MV-4-11 (cell line): ENCODE measurements around the gene QRICH2.
"Not testable (repeated sequence)": the region's sequence is repeated elsewhere in the genome, so short reads cannot be mapped to it uniquely, and the experiment has no call there.

Experiments
- DNase-seq: peaks from one replicate; lab custom pipeline; 2025; lab: John Stamatoyannopoulos, UW

Gene QRICH2

GRCh38 chr17:76307966-76308338 is at the start of gene QRICH2:
Gene QRICH2 (minus strand): TSS chr17:76308276. CDS start chr17:76307998, 278 bp downstream.
- no peak for DNase-seq

- DNase-seq = no peak
Measured at GRCh38 chr17:76357597-76358158, 49.6 kb upstream of the QRICH2 start.

- DNase-seq = no peak
Measured at GRCh38 chr17:76356803-76357456, 48.9 kb upstream of the QRICH2 start.

- peak; percentile 56 for DNase-seq
Measured at GRCh38 chr17:76354747-76355310, 46.8 kb upstream of the QRICH2 start.

- DNase-seq = no peak
Measured at GRCh38 chr17:76354317-76354729, 46.2 kb upstream of the QRICH2 start.

DNA sequence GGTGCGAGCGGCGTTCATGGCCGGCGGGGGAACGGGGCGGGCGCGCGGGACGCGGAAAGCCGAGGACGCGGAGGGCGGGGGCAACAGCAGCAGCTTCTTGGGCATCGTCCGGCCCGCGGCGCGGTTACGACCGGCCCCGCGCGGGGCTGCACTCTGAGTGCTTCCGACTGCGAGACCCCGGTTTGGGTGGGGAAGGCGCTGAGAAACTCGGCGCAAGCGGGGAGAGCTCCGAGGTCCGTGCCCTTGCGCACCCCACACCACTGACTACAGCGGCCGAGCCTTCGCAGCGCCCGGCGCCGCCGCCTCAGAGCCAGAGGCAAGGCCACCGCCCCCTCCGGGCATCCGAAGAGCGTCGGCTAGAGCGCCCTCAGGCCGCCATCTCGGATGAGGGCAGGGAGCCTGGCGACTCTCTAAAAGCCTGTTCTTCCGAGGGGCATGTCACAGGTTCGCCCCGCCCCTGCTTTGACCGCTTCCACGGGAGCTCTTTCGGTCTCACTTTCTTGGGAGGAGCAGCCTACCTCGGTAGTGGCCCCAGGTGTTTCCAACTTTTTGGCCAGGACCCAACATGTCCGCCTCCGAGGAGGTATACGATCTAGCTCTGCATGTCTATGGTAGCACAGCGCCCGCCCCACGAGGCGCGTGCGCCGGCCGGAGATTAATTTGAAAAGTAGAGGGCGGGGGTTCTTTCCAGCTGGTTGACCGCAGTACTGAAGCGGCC is 45.7 kb upstream of the QRICH2 start, which contains the start of gene PRPSAP1:
Gene PRPSAP1 (minus strand): TSS at position 318 of the 718 bp plus-strand sequence. CDS start 213 bp downstream, at position 105.
- peak; percentile 83 for DNase-seq

- no peak for DNase-seq
Measured at GRCh38 chr17:76353004-76353598, 45.0 kb upstream of the QRICH2 start.

DNA sequence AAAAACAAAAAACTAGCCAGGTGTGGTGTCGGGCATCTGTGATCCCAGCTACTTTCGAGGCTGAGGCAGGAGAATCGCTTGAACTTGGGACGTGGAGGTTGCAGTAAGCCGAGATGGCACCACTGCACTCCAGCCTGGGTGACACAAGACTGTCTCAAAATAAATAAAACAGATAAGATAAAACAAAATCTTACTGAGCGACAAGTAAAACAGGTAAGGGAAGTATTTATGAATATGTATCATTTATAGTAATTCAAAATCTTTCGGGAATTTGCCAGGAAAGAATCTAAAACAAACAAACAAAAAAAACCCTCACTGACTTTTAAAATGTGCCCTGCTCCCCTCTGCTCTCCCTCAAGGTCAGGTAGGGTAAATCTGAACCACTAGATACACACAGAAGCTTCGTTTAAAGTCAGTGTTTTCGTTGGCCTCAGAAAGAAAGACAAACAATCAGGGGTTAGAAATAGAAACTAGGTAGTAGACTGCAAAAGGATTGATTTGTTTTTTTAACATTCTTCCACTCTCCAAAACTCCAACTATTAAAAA is 43.5 kb upstream of the QRICH2 start:
- DNase-seq = no peak

GRCh38 chr17:76350463-76350862 is 42.4 kb upstream of the QRICH2 start:
- no peak for DNase-seq

GRCh38 chr17:76346936-76347335 is 38.9 kb upstream of the QRICH2 start:
- not testable (repeated sequence) for DNase-seq

DNA sequence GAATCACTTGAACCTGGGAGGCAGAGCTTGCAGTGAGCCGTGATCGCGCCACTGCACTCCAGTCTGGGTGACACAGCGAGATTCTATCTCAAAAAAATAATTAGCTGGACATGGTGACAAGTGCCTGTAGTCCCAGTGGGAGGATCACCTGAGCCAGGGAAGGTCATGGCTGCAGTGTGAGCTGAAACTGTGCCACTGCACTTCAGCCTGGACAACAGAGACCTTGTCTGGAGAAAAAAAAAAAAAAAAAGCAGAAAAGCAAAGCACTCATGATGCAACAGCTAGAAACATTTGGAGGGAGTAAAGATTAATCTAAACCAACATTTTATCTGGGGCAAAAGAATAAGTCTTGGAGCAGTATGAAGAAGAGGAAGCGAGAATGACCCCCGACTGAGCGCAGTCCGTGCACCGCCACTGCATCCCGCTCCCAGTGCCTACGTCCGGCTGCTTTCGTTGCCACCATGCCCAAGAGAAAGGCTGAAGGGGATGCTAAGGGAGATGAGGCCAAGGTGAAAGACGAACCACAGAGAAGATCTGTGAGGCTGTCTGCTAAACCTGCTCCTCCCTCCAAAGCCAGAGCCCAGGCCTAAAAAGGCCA is 37.4 kb upstream of the QRICH2 start:
- DNase-seq = peak; percentile 75

- DNase-seq = no peak
Measured at GRCh38 chr17:76343106-76343505, 35.0 kb upstream of the QRICH2 start.

DNA sequence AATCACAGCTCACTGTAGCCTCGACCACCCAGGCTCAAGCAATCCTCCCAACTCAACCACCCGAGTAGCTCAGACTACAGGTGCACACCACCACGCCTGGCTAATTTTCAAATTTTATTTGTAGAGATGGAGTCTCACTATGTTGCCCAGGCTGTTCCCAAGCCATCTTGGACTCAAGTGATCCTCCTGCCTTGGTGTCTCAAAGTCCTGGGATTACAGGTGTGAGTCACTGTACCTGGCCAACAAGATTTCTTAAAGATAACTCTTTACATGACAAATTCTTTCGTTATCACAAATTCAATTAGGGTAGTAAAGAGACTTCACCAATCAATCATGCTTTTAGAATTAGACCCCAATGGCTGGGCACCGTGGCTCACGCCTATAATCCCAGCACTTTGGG is 33.2 kb upstream of the QRICH2 start:
- no peak for DNase-seq

DNA sequence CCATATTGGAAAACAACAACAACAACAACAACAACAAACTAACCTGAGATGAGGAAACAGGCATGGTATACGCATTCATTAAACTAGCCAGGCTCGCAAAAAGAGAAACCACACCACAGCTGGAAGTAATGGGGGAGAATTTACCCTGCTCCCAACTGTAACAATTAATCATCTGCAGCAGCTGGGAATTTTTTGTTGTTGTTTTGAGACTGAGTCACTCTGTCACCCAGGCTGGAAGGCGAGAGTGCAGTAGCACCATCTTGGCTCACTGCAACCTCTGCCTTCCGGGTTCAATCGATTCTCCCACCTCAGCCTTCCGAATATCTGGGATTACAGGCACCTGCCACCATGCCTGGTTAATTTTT is 29.3 kb upstream of the QRICH2 start:
- DNase-seq = no peak

- peak; percentile 21 for DNase-seq
Measured at GRCh38 chr17:76336756-76337412, 28.8 kb upstream of the QRICH2 start.

DNA sequence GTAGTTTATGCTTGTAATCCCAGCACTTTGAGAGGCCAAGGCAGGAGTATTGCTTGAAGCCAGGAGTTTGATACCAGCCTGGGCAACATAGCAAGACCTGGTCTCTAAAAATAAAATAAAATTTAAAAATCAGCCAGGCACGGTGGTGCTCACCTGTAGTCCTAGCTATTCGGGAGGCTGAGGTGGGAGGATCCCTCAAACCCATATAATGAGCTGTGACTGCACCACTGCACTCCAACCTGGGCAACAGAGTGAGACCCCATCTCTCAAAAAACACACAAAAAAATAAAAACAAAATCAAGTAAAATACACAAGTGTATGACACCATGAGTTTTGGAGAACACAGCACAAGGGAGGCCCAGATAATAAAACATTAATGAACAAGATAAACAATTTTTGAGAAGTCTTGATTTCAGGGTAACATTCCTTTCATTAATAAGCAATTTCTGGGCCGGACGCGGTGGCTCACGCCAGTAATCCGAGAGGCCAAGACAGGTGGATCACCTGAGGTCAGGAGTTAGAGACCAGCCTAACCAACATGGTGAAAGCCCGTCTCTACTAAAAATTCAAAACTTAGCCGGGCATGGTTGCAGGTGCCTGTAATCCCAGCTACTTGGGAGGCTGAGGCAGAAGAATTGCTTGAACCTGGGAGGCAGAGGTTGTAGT is 27.8 kb upstream of the QRICH2 start:
- no peak for DNase-seq

GRCh38 chr17:76333673-76334505 is 25.8 kb upstream of the QRICH2 start:
- DNase-seq = no peak

DNA sequence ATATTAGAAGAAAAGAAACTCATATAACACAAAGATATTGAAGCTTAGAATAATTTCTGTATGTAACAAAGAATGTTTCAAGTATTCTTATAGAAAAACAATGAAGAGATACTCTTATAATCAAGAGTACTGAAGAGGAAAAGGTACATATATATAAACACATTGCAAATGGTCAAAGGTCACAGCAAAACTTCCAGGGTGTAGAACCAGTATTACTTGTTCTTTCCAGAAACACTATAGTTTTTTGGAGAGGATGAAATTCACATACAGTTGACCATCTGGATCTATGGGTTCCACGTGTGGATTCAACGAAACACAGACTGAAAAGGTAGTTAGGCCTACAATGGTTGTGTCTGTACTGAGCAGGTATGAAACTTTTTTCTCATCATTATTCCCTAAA is 23.0 kb upstream of the QRICH2 start:
- no peak for DNase-seq

DNA sequence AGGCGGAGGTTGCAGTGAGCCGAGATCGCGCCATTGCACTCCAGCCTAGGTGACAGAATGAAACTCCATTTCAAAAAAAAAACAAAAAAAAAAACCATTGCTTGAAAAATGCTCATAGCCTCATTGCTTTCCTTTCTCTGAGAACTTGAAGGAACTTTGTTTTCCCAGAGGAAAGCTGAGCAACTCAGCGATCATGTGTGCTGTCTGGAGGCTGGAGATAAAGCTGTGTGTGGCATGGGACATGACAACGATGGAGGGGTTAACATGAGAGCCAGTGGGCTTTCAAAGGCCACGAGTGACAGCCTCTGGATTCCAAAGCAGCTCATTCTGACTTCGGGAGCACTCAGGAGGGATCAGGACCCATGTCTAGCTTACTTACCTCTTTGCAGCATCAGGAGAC is 21.6 kb upstream of the QRICH2 start:
- no peak for DNase-seq

DNA sequence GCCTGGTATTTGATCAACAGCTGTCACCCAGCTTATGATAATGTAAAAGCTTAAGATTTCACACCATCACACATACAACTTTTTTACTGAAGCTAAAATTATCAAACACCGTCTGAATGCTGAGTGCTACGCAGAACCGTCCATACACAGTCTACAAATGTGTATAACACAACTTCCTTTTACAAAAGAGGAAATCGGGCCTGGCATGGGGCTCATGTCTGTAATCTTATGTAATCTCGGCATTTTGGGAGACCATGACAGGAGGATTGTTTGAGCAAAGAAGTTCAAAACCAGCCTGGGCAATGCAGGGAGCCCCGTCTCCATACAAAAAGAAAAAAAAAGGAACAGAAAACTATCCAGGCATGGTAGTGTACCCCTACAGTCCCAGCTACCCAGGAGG is 19.6 kb upstream of the QRICH2 start:
- DNase-seq = peak; percentile 87
